Measurements from ENCODE around the gene MRFAP1.

The MRFAP1 gene

GRCh38 chr4:6640292-6641163 lies at the start of gene MRFAP1:
TSS of gene MRFAP1 (plus strand) at chr4:6640685. CDS start at chr4:6640863, 178 bp downstream.
- no peak for TF ChIP-seq CTCF (IDR thresholded peaks at IDR 0.05; ENCODE audit: low read depth, low read length)
- Histone ChIP-seq H3K27ac (peak within 1 kb of the TSS; percentile 79), H3K9me3 (ENCODE audit: severe bottlenecking) (no peaks in the 10 kb centered on the region), H3K4me3 (ENCODE audit: low read depth, low read length) (peak within 1 kb of the TSS; percentile 75), H3K36me3 (peaks cover 23% of the 10 kb centered on the region), H3K27me3 (ENCODE audit: insufficient read depth, low read depth, severe bottlenecking) (no peaks in the 10 kb centered on the region)
- peak; percentile 95 for DNase-seq

- Histone ChIP-seq H3K27ac (no peak overlapping the region), H3K27me3 (ENCODE audit: insufficient read depth, low read depth, severe bottlenecking) (no peaks in the 10 kb centered on the region), H3K4me3 (ENCODE audit: low read depth, low read length) (no peak overlapping the region), H3K9me3 (ENCODE audit: severe bottlenecking) (no peaks in the 10 kb centered on the region), H3K36me3 (no peaks in the 10 kb centered on the region)
- no peak for TF ChIP-seq CTCF (IDR thresholded peaks at IDR 0.05; ENCODE audit: low read depth, low read length)
- DNase-seq, result no peak
Measured at GRCh38 chr4:6591313-6591712, 49.2 kb upstream of the MRFAP1 start.

- peak; percentile 45; the same call in 1 of the 2 replicates for TF ChIP-seq CTCF (IDR thresholded peaks at IDR 0.05; ENCODE audit: low read depth, low read length)
- no peak overlapping the region for H3K27ac ChIP-seq
- no peak overlapping the region for H3K4me3 ChIP-seq (ENCODE audit: low read depth, low read length)
- no peak for DNase-seq
- H3K36me3 ChIP-seq, result no peaks in the 10 kb centered on the region
- H3K9me3 ChIP-seq (ENCODE audit: severe bottlenecking), result no peaks in the 10 kb centered on the region
- no peaks in the 10 kb centered on the region for H3K27me3 ChIP-seq (ENCODE audit: insufficient read depth, low read depth, severe bottlenecking)
Measured at GRCh38 chr4:6591781-6592180, 48.7 kb upstream of the MRFAP1 start.

GRCh38 chr4:6592804-6593563 lies 47.5 kb upstream of the MRFAP1 start:
- no peaks in the 10 kb centered on the region for H3K36me3 ChIP-seq
- no peak for DNase-seq
- no peaks in the 10 kb centered on the region for H3K9me3 ChIP-seq (ENCODE audit: severe bottlenecking)
- TF ChIP-seq CTCF (IDR thresholded peaks at IDR 0.05; ENCODE audit: low read depth, low read length), result no peak
- no peak overlapping the region for H3K27ac ChIP-seq
- H3K4me3 ChIP-seq (ENCODE audit: low read depth, low read length), result no peak overlapping the region
- H3K27me3 ChIP-seq (ENCODE audit: insufficient read depth, low read depth, severe bottlenecking), result no peaks in the 10 kb centered on the region

- no peak overlapping the region for H3K4me3 ChIP-seq (ENCODE audit: low read depth, low read length)
- no peak for TF ChIP-seq CTCF (IDR thresholded peaks at IDR 0.05; ENCODE audit: low read depth, low read length)
- no peaks in the 10 kb centered on the region for H3K36me3 ChIP-seq
- no peaks in the 10 kb centered on the region for H3K9me3 ChIP-seq (ENCODE audit: severe bottlenecking)
- H3K27ac ChIP-seq, result no peak overlapping the region
- DNase-seq, result no peak
- no peaks in the 10 kb centered on the region for H3K27me3 ChIP-seq (ENCODE audit: insufficient read depth, low read depth, severe bottlenecking)
Measured at GRCh38 chr4:6594341-6594740, 46.1 kb upstream of the MRFAP1 start.

Data from WERI-Rb-1 (cell line).